ENCODE measurements around the gene C2orf92. TPM values are rescaled to one million over a fixed set of nuclear protein-coding genes. Genes with fewer than 3 reads are reported as not detected.

The C2orf92 gene
- total and polyA plus RNA-seq, 2 donors (not counting 1 experiment from before 2014, with no cell fraction given), result 0.99 to 1.1 TPM

- DNase-seq (ENCODE audit: low read depth in 2 of 2), result no peak
- Histone ChIP-seq H3K4me1 (ENCODE audit: control insufficient read depth, extremely low read depth, insufficient read depth, low read length) (no peaks in the 10 kb centered on the region), H3K9me3 (ENCODE audit: control insufficient read depth, insufficient read depth, low read depth, low read length) (no peaks in the 10 kb centered on the region), H2AFZ (ENCODE audit: low read length) (no peak overlapping the region), H3K36me3 (ENCODE audit: control insufficient read depth, insufficient read depth, low read length) (no peaks in the 10 kb centered on the region), H3K79me2 (ENCODE audit: control insufficient read depth, insufficient read depth, low read length) (no peaks in the 10 kb centered on the region), H3K4me3 (replicated peaks in 1 of 4; ENCODE audit: control extremely low read depth in 1 of 4, insufficient read depth in 1 of 4, low read depth in 3 of 4, low read length in 4 of 4) (no peak overlapping the region), H3K27ac (ENCODE audit: insufficient read depth, low read length) (no peak overlapping the region), H4K20me1 (ENCODE audit: control insufficient read depth, extremely low read depth, insufficient read depth, low read length) (no peaks in the 10 kb centered on the region), H3K4me2 (ENCODE audit: extremely low read depth, insufficient read depth, low read length) (no peak overlapping the region), H3K9ac (ENCODE audit: insufficient read depth, low read length) (no peak overlapping the region), H3K27me3 (ENCODE audit: control insufficient read depth, insufficient read depth, low read length) (no peaks in the 10 kb centered on the region)
- no peak for TF ChIP-seq EZH2 (IDR thresholded peaks at IDR 0.05; ENCODE audit: low read length, missing control alignments)
- TF ChIP-seq, protein P1, sequence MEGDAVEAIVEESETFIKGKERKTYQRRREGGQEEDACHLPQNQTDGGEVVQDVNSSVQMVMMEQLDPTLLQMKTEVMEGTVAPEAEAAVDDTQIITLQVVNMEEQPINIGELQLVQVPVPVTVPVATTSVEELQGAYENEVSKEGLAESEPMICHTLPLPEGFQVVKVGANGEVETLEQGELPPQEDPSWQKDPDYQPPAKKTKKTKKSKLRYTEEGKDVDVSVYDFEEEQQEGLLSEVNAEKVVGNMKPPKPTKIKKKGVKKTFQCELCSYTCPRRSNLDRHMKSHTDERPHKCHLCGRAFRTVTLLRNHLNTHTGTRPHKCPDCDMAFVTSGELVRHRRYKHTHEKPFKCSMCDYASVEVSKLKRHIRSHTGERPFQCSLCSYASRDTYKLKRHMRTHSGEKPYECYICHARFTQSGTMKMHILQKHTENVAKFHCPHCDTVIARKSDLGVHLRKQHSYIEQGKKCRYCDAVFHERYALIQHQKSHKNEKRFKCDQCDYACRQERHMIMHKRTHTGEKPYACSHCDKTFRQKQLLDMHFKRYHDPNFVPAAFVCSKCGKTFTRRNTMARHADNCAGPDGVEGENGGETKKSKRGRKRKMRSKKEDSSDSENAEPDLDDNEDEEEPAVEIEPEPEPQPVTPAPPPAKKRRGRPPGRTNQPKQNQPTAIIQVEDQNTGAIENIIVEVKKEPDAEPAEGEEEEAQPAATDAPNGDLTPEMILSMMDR (conservative IDR thresholded peaks at IDR 0.05 in 1 of 2, IDR thresholded peaks at IDR 0.05 in 1 of 2; ENCODE audit: low read depth in 1 of 2, low read length in 2 of 2), result no peak
Measured at GRCh38 chr2:97717613-97717995, 48.1 kb downstream of the C2orf92 start.

GRCh38 chr2:97718051-97718882 is 48.8 kb downstream of the C2orf92 start:
- Histone ChIP-seq H4K20me1 (ENCODE audit: control insufficient read depth, extremely low read depth, insufficient read depth, low read length) (no peaks in the 10 kb centered on the region), H3K36me3 (ENCODE audit: control insufficient read depth, insufficient read depth, low read length) (no peaks in the 10 kb centered on the region), H3K4me2 (ENCODE audit: extremely low read depth, insufficient read depth, low read length) (no peak overlapping the region), H2AFZ (ENCODE audit: low read length) (no peak overlapping the region), H3K27me3 (ENCODE audit: control insufficient read depth, insufficient read depth, low read length) (peaks cover 3% of the 10 kb centered on the region), H3K4me3 (replicated peaks in 1 of 4; ENCODE audit: control extremely low read depth in 1 of 4, insufficient read depth in 1 of 4, low read depth in 3 of 4, low read length in 4 of 4) (no peak overlapping the region), H3K9ac (ENCODE audit: insufficient read depth, low read length) (no peak overlapping the region), H3K79me2 (ENCODE audit: control insufficient read depth, insufficient read depth, low read length) (no peaks in the 10 kb centered on the region), H3K9me3 (ENCODE audit: control insufficient read depth, insufficient read depth, low read depth, low read length) (no peaks in the 10 kb centered on the region), H3K4me1 (ENCODE audit: control insufficient read depth, extremely low read depth, insufficient read depth, low read length) (no peaks in the 10 kb centered on the region), H3K27ac (ENCODE audit: insufficient read depth, low read length) (no peak overlapping the region)
- TF ChIP-seq, protein P1 (conservative IDR thresholded peaks at IDR 0.05 in 1 of 2, IDR thresholded peaks at IDR 0.05 in 1 of 2; ENCODE audit: low read depth in 1 of 2, low read length in 2 of 2), result no peak
- no peak for TF ChIP-seq EZH2 (IDR thresholded peaks at IDR 0.05; ENCODE audit: low read length, missing control alignments)
- no peak for DNase-seq (ENCODE audit: low read depth in 2 of 2)

GRCh38 chr2:97718942-97719341 is 49.4 kb downstream of the C2orf92 start:
- Histone ChIP-seq H3K27me3 (ENCODE audit: control insufficient read depth, insufficient read depth, low read length) (peaks cover 3% of the 10 kb centered on the region), H3K4me1 (ENCODE audit: control insufficient read depth, extremely low read depth, insufficient read depth, low read length) (no peaks in the 10 kb centered on the region), H4K20me1 (ENCODE audit: control insufficient read depth, extremely low read depth, insufficient read depth, low read length) (no peaks in the 10 kb centered on the region), H3K36me3 (ENCODE audit: control insufficient read depth, insufficient read depth, low read length) (no peaks in the 10 kb centered on the region), H3K4me2 (ENCODE audit: extremely low read depth, insufficient read depth, low read length) (no peak overlapping the region), H3K9ac (ENCODE audit: insufficient read depth, low read length) (no peak overlapping the region), H3K27ac (ENCODE audit: insufficient read depth, low read length) (no peak overlapping the region), H3K79me2 (ENCODE audit: control insufficient read depth, insufficient read depth, low read length) (no peaks in the 10 kb centered on the region), H2AFZ (ENCODE audit: low read length) (no peak overlapping the region), H3K9me3 (ENCODE audit: control insufficient read depth, insufficient read depth, low read depth, low read length) (no peaks in the 10 kb centered on the region), H3K4me3 (replicated peaks in 1 of 4; ENCODE audit: control extremely low read depth in 1 of 4, insufficient read depth in 1 of 4, low read depth in 3 of 4, low read length in 4 of 4) (no peak overlapping the region)
- no peak for DNase-seq (ENCODE audit: low read depth in 2 of 2)
- TF ChIP-seq, protein P1 (conservative IDR thresholded peaks at IDR 0.05 in 1 of 2, IDR thresholded peaks at IDR 0.05 in 1 of 2; ENCODE audit: low read depth in 1 of 2, low read length in 2 of 2), result no peak
- TF ChIP-seq EZH2 (IDR thresholded peaks at IDR 0.05; ENCODE audit: low read length, missing control alignments), result no peak

All from fibroblast of lung (primary cell).